Stomach (tissue), 4 donors: Measurements from ENCODE around the gene SRSF10.

ENCODE experiments used
- EP300 ChIP-seq: sonication (generic); formaldehyde crosslinking; IDR thresholded peaks from one replicate; pipeline ENCODE4 v1.6.1; 2017; ENCODE audit warnings: antibody characterized with exemption
- POLR2AphosphoS5 ChIP-seq, 3 donors: sonication (generic); formaldehyde crosslinking; IDR thresholded peaks; one replicate each; pipeline ENCODE4 v1.6.1; 2016; ENCODE audit warnings: antibody characterized with exemption in 3 of 3
- TF ChIP-seq, protein P1 (sequence below), 7 experiments: fragments of 450-650 bp in 4 of 7; fragments of 200-600 bp in 3 of 7; sonication (generic) in 3 of 7; IDR thresholded peaks; one replicate each; pipeline ENCODE4 v1.5.1; 2016 to 2019; ENCODE audit warnings: antibody characterized with exemption in 7 of 7, control low read depth in 2 of 7, mild to moderate bottlenecking in 1 of 7

DNA sequence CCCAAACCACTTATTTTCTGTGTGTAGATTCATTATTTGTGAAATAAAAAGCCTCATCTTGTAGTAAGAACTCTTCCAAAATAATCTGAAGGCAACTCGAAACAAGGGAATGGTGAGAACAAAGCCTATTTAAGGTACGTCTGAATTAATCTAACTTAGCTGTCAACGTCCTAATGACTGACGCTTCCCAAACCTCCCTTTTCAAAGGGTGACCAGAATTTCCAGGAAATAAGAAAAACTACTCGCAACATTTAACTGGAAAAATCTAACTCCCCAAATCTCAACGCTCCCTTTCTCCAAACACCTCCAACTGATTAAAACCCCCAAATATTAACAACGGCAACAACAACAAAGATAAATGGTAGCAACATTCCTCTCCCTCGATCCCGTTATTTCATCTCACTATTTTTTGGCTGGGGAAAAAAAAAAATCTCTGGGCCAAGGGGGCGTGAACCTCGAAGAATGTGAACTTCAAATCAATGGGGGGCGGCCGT, 693 bp downstream of the SRSF10 start:
- TF ChIP-seq POLR2AphosphoS5 (IDR thresholded peaks at IDR 0.05), result no peak
- TF ChIP-seq, protein P1, sequence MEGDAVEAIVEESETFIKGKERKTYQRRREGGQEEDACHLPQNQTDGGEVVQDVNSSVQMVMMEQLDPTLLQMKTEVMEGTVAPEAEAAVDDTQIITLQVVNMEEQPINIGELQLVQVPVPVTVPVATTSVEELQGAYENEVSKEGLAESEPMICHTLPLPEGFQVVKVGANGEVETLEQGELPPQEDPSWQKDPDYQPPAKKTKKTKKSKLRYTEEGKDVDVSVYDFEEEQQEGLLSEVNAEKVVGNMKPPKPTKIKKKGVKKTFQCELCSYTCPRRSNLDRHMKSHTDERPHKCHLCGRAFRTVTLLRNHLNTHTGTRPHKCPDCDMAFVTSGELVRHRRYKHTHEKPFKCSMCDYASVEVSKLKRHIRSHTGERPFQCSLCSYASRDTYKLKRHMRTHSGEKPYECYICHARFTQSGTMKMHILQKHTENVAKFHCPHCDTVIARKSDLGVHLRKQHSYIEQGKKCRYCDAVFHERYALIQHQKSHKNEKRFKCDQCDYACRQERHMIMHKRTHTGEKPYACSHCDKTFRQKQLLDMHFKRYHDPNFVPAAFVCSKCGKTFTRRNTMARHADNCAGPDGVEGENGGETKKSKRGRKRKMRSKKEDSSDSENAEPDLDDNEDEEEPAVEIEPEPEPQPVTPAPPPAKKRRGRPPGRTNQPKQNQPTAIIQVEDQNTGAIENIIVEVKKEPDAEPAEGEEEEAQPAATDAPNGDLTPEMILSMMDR (IDR thresholded peaks at IDR 0.05), result no peak
- TF ChIP-seq EP300, result no peak
